ENCODE data around the gene GCC2.
"Not testable (repeated sequence)": the region's sequence is repeated elsewhere in the genome, so short reads cannot be mapped to it uniquely, and the experiment has no call there.

GCC2 gene

GRCh38 chr2:108524688-108525087 is 75.7 kb downstream of the GCC2 start:
- not testable (repeated sequence) for DNase-seq (ENCODE audit: low read depth in 2 of 2)

- not testable (repeated sequence) for DNase-seq (ENCODE audit: low read depth in 2 of 2)
These were observed 76.3 kb downstream of the GCC2 start for GRCh38 chr2:108525258-108525657.

GRCh38 chr2:108531674-108532055 is 82.7 kb downstream of the GCC2 start:
- DNase-seq (ENCODE audit: low read depth in 2 of 2) = no peak

GRCh38 chr2:108533832-108534583 is 85.0 kb downstream of the GCC2 start, which contains the start of gene LIMS1:
Gene LIMS1, plus strand, starts transcription at chr2:108534470. Its CDS starts 93 bp downstream, at chr2:108534563.
- peak; percentile 72 to 77 for DNase-seq (ENCODE audit: low read depth in 2 of 2)

- DNase-seq (ENCODE audit: low read depth in 2 of 2) = no peak
These were observed 85.8 kb downstream of the GCC2 start for GRCh38 chr2:108534584-108535356.

GRCh38 chr2:108535357-108535631 is 86.3 kb downstream of the GCC2 start:
- no peak for DNase-seq (ENCODE audit: low read depth in 2 of 2)

- DNase-seq (ENCODE audit: low read depth in 2 of 2) = no peak
These were observed 87.3 kb downstream of the GCC2 start for GRCh38 chr2:108536133-108536780.

- DNase-seq (ENCODE audit: low read depth in 2 of 2) = no peak
These were observed 87.9 kb downstream of the GCC2 start for GRCh38 chr2:108536911-108537310.

- no peak for DNase-seq (ENCODE audit: low read depth in 2 of 2)
These were observed 89.1 kb downstream of the GCC2 start for GRCh38 chr2:108538000-108538625.

- DNase-seq (ENCODE audit: low read depth in 2 of 2) = no peak
These were observed 92.4 kb downstream of the GCC2 start for GRCh38 chr2:108541451-108541850.

GRCh38 chr2:108542071-108542470 is 93.1 kb downstream of the GCC2 start:
- DNase-seq (ENCODE audit: low read depth in 2 of 2) = no peak

GRCh38 chr2:108547606-108548005 is 98.6 kb downstream of the GCC2 start:
- no peak for DNase-seq (ENCODE audit: low read depth in 2 of 2)

- no peak for DNase-seq (ENCODE audit: low read depth in 2 of 2)
These were observed 99.4 kb downstream of the GCC2 start for GRCh38 chr2:108548208-108549003.

- no peak for DNase-seq (ENCODE audit: low read depth in 2 of 2)
These were observed 103.6 kb downstream of the GCC2 start for GRCh38 chr2:108552566-108552965.

GRCh38 chr2:108553209-108553919 is 104.4 kb downstream of the GCC2 start:
- DNase-seq (ENCODE audit: low read depth in 2 of 2) = no peak

GRCh38 chr2:108554528-108554927 is 105.5 kb downstream of the GCC2 start:
- no peak for DNase-seq (ENCODE audit: low read depth in 2 of 2)

- DNase-seq (ENCODE audit: low read depth in 2 of 2) = no peak
These were observed 106.6 kb downstream of the GCC2 start for GRCh38 chr2:108555572-108555971.

GRCh38 chr2:108556581-108556980 is 107.6 kb downstream of the GCC2 start:
- not testable (repeated sequence) for DNase-seq (ENCODE audit: low read depth in 2 of 2)

Measured in stimulated activated CD8-positive, alpha-beta memory T cell treated with anti-CD3 and anti-CD28 coated beads, Interleukin-15, amount 100 ng/mL, for 4 hours (primary cell).